Measurements from ENCODE around the gene HMGB2. TPM values are rescaled to one million over a fixed set of nuclear protein-coding genes. Genes with fewer than 3 reads are reported as not detected.
A peak's percentile ranks its signal among the peaks of the same experiment; 100 is the strongest.

The HMGB2 gene
- polyA plus RNA-seq, 6 donors from 2014 or later: 105 to 195 (median 130) TPM

GRCh38 chr4:173328236-173328901 is 5.8 kb downstream of the HMGB2 start:
- H3K27me3 Mint-ChIP-seq: no peaks in the 10 kb centered on the region
- ATAC-seq (ENCODE audit: low read depth in 2 of 2): no peak
- H3K9me3 Mint-ChIP-seq: no peaks in the 10 kb centered on the region
- H3K4me1 Mint-ChIP-seq: peaks cover 9 to 16% (median 12%) of the 10 kb centered on the region in 3 donors
- no peak for DNase-seq
- peaks cover 8 to 10% of the 10 kb centered on the region in 2 donors for H3K36me3 Mint-ChIP-seq
- H3K4me3 Mint-ChIP-seq: no peak overlapping the region
- H3K27ac Mint-ChIP-seq: no peak overlapping the region

- Mint-ChIP-seq H3K9me3 (no peaks in the 10 kb centered on the region), H3K27me3 (no peaks in the 10 kb centered on the region), H3K4me1 (no peaks in the 10 kb centered on the region), H3K27ac (peak overlapping the region in 2 of 6 donors; percentile 27 to 70), H3K36me3 (peaks cover 0 to 5% of the 10 kb centered on the region in 2 donors), H3K4me3 (no peak overlapping the region)
- no peak for DNase-seq
- no peak for ATAC-seq (ENCODE audit: low read depth in 2 of 2)
Observed at GRCh38 chr4:173325007-173325736, 9.0 kb downstream of the HMGB2 start.

GRCh38 chr4:173319696-173320095 is 14.5 kb downstream of the HMGB2 start:
- no peaks in the 10 kb centered on the region for H3K36me3 Mint-ChIP-seq
- no peaks in the 10 kb centered on the region for H3K4me1 Mint-ChIP-seq
- ATAC-seq (ENCODE audit: low read depth in 2 of 2) (no peak), DNase-seq (no peak)
- peak overlapping the region in 1 of 6 donors; percentile 4 for H3K27ac Mint-ChIP-seq
- H3K27me3 Mint-ChIP-seq: no peaks in the 10 kb centered on the region
- H3K4me3 Mint-ChIP-seq: no peak overlapping the region
- H3K9me3 Mint-ChIP-seq: no peaks in the 10 kb centered on the region

- no peaks in the 10 kb centered on the region for H3K36me3 Mint-ChIP-seq
- H3K9me3 Mint-ChIP-seq: no peaks in the 10 kb centered on the region
- H3K4me3 Mint-ChIP-seq: no peak overlapping the region
- no peaks in the 10 kb centered on the region for H3K27me3 Mint-ChIP-seq
- no peaks in the 10 kb centered on the region for H3K4me1 Mint-ChIP-seq
- DNase-seq: peak; percentile 20
- peak in 1 of 2 donors; percentile 30 for ATAC-seq (ENCODE audit: low read depth in 2 of 2)
- no peak overlapping the region for H3K27ac Mint-ChIP-seq
Observed at GRCh38 chr4:173318648-173319211, 15.4 kb downstream of the HMGB2 start.

- Mint-ChIP-seq H3K9me3 (no peaks in the 10 kb centered on the region), H3K27me3 (no peaks in the 10 kb centered on the region), H3K4me3 (no peak overlapping the region), H3K27ac (no peak overlapping the region), H3K4me1 (no peaks in the 10 kb centered on the region), H3K36me3 (no peaks in the 10 kb centered on the region)
- DNase-seq: no peak
- ATAC-seq (ENCODE audit: low read depth in 2 of 2): no peak
Observed at GRCh38 chr4:173318240-173318639, 15.9 kb downstream of the HMGB2 start.

- Mint-ChIP-seq H3K27me3 (no peaks in the 10 kb centered on the region), H3K27ac (no peak overlapping the region), H3K36me3 (no peaks in the 10 kb centered on the region), H3K4me3 (no peak overlapping the region), H3K4me1 (no peaks in the 10 kb centered on the region), H3K9me3 (no peaks in the 10 kb centered on the region)
- peak in 1 of 2 donors; percentile 52 for ATAC-seq (ENCODE audit: low read depth in 2 of 2)
- no peak for DNase-seq
Observed at GRCh38 chr4:173317004-173317403, 17.2 kb downstream of the HMGB2 start.

GRCh38 chr4:173316060-173316459 is 18.1 kb downstream of the HMGB2 start:
- no peaks in the 10 kb centered on the region for H3K9me3 Mint-ChIP-seq
- no peaks in the 10 kb centered on the region for H3K4me1 Mint-ChIP-seq
- no peaks in the 10 kb centered on the region for H3K36me3 Mint-ChIP-seq
- H3K4me3 Mint-ChIP-seq: no peak overlapping the region
- ATAC-seq (ENCODE audit: low read depth in 2 of 2) (no peak), DNase-seq (no peak)
- H3K27me3 Mint-ChIP-seq: no peaks in the 10 kb centered on the region
- no peak overlapping the region for H3K27ac Mint-ChIP-seq

GRCh38 chr4:173314715-173315114 is 19.4 kb downstream of the HMGB2 start:
- H3K4me3 Mint-ChIP-seq: no peak overlapping the region
- no peaks in the 10 kb centered on the region for H3K36me3 Mint-ChIP-seq
- no peaks in the 10 kb centered on the region for H3K27me3 Mint-ChIP-seq
- H3K4me1 Mint-ChIP-seq: no peaks in the 10 kb centered on the region
- H3K9me3 Mint-ChIP-seq: no peaks in the 10 kb centered on the region
- H3K27ac Mint-ChIP-seq: no peak overlapping the region
- no peak for ATAC-seq (ENCODE audit: low read depth in 2 of 2)
- no peak for DNase-seq

- Mint-ChIP-seq H3K9me3 (no peaks in the 10 kb centered on the region), H3K4me3 (no peak overlapping the region), H3K36me3 (peaks cover 0 to under 1% of the 10 kb centered on the region in 2 donors), H3K27me3 (no peaks in the 10 kb centered on the region), H3K27ac (no peak overlapping the region), H3K4me1 (no peaks in the 10 kb centered on the region)
- DNase-seq (no peak), ATAC-seq (ENCODE audit: low read depth in 2 of 2) (no peak)
Observed at GRCh38 chr4:173311368-173311767, 22.8 kb downstream of the HMGB2 start.

- Mint-ChIP-seq H3K4me3 (no peak overlapping the region), H3K4me1 (no peaks in the 10 kb centered on the region), H3K27ac (no peak overlapping the region), H3K9me3 (no peaks in the 10 kb centered on the region), H3K27me3 (no peaks in the 10 kb centered on the region), H3K36me3 (peaks cover 6 to 18% of the 10 kb centered on the region in 2 donors)
- ATAC-seq (ENCODE audit: low read depth in 2 of 2) (no peak), DNase-seq (no peak)
Observed at GRCh38 chr4:173307778-173308177, 26.4 kb downstream of the HMGB2 start.

GRCh38 chr4:173301518-173302201 is 32.5 kb downstream of the HMGB2 start:
- ATAC-seq (ENCODE audit: low read depth in 2 of 2): no peak
- H3K4me1 Mint-ChIP-seq: no peaks in the 10 kb centered on the region
- peaks cover 6 to 18% of the 10 kb centered on the region in 2 donors for H3K36me3 Mint-ChIP-seq
- H3K27me3 Mint-ChIP-seq: no peaks in the 10 kb centered on the region
- no peaks in the 10 kb centered on the region for H3K9me3 Mint-ChIP-seq
- H3K27ac Mint-ChIP-seq: peak overlapping the region in 5 of 6 donors; percentile 12 to 71 (median 42)
- no peak for DNase-seq
- H3K4me3 Mint-ChIP-seq: no peak overlapping the region

GRCh38 chr4:173294444-173294843 is 39.7 kb downstream of the HMGB2 start:
- DNase-seq: no peak
- no peak overlapping the region for H3K4me3 Mint-ChIP-seq
- no peak overlapping the region for H3K27ac Mint-ChIP-seq
- no peaks in the 10 kb centered on the region for H3K4me1 Mint-ChIP-seq
- no peaks in the 10 kb centered on the region for H3K27me3 Mint-ChIP-seq
- no peak for ATAC-seq (ENCODE audit: low read depth in 2 of 2)
- no peaks in the 10 kb centered on the region for H3K36me3 Mint-ChIP-seq
- H3K9me3 Mint-ChIP-seq: no peaks in the 10 kb centered on the region

- Mint-ChIP-seq H3K27ac (no peak overlapping the region), H3K27me3 (no peaks in the 10 kb centered on the region), H3K4me1 (peaks cover 0 to 8% (median 0%) of the 10 kb centered on the region in 3 donors), H3K9me3 (no peaks in the 10 kb centered on the region), H3K4me3 (no peak overlapping the region), H3K36me3 (no peaks in the 10 kb centered on the region)
- ATAC-seq (ENCODE audit: low read depth in 2 of 2) (no peak), DNase-seq (no peak)
Observed at GRCh38 chr4:173293663-173294062, 40.5 kb downstream of the HMGB2 start.
